Osteoblast (primary cell): ENCODE data around the gene GTF2IRD1. TPM values are rescaled to one million over a fixed set of nuclear protein-coding genes. Genes with fewer than 3 reads are reported as not detected.
"Not testable (repeated sequence)": the region's sequence is repeated elsewhere in the genome, so short reads cannot be mapped to it uniquely, and the experiment has no call there.

ENCODE experiments used
- DNase-seq: peaks from one replicate; pipeline ENCODE4 v3.0.0; 2011; ENCODE audit warnings: low spot score, mixed read lengths; ENCODE audit not compliant: insufficient read length; ENCODE audit errors: missing footprints
- H2AFZ ChIP-seq: 2 replicates; pipeline ENCODE4 v1.6.0; 2011; ENCODE audit warnings: mild to moderate bottlenecking, low read length
- H3K27ac ChIP-seq: 2 replicates; pipeline ENCODE4 v1.5.1; 2011; ENCODE audit warnings: mild to moderate bottlenecking, low read depth, low read length, moderate library complexity
- H3K27me3 ChIP-seq: 2 replicates; pipeline ENCODE4 v1.6.0; 2012; ENCODE audit warnings: mild to moderate bottlenecking, control low read depth, inconsistent platforms, low read length, moderate library complexity; ENCODE audit not compliant: insufficient read depth
- H3K36me3 ChIP-seq: 2 replicates; pipeline ENCODE4 v1.5.1; 2011; ENCODE audit warnings: mild to moderate bottlenecking, low read length, control low read depth, moderate library complexity; ENCODE audit not compliant: insufficient read depth
- H3K4me1 ChIP-seq: 2 replicates; pipeline ENCODE4 v1.5.1; 2011; ENCODE audit warnings: mild to moderate bottlenecking, low read length, control low read depth, moderate library complexity; ENCODE audit not compliant: insufficient read depth
- H3K4me2 ChIP-seq: 2 replicates; pipeline ENCODE4 v1.6.0; 2011; ENCODE audit warnings: mild to moderate bottlenecking, low read length; ENCODE audit not compliant: insufficient read depth
- H3K4me3 ChIP-seq: fragments of 200-600 bp; sonication (generic); 3 replicates; pipeline ENCODE4 v1.5.1; 2012; ENCODE audit warnings: mild to moderate bottlenecking, low read length, inconsistent platforms; ENCODE audit not compliant: insufficient read depth
- H3K79me2 ChIP-seq: 2 replicates; pipeline ENCODE4 v1.6.0; 2012; ENCODE audit warnings: mild to moderate bottlenecking, low read length, control low read depth, inconsistent platforms; ENCODE audit not compliant: insufficient read depth
- H3K9me3 ChIP-seq: 2 replicates; pipeline ENCODE4 v1.5.1; 2011; ENCODE audit warnings: low read depth, low read length, control low read depth
- H4K20me1 ChIP-seq: 2 replicates; pipeline ENCODE4 v1.6.0; 2012; ENCODE audit warnings: mild to moderate bottlenecking, low read length, control low read depth; ENCODE audit not compliant: insufficient read depth
- total RNA-seq: library from RNA; depleted of rRNA; stranded (reverse); fragments of >200 nt; gene quantifications from 2 replicates; pipeline ENCODE4 v1.2.3, GENCODE V29; 2012
- TF ChIP-seq, protein P1 (sequence below): IDR thresholded peaks from 2 replicates; pipeline ENCODE4 v1.5.1; 2011; ENCODE audit warnings: mild to moderate bottlenecking, low read depth, low read length, moderate library complexity; ENCODE audit errors: extremely low read depth

Gene GTF2IRD1
- total RNA-seq, 1 donor, result 15.9 TPM

- Histone ChIP-seq H3K4me3 (peak overlapping the region; percentile 42), H3K4me2 (peak overlapping the region; percentile 57), H2AFZ (peak overlapping the region; percentile 83), H3K36me3 (no peaks in the 10 kb centered on the region), H3K27me3 (no peaks in the 10 kb centered on the region), H3K9me3 (no peaks in the 10 kb centered on the region), H3K79me2 (no peaks in the 10 kb centered on the region), H3K27ac (peak overlapping the region; percentile 8), H3K4me1 (peaks cover 8% of the 10 kb centered on the region), H4K20me1 (no peaks in the 10 kb centered on the region)
- DNase-seq, result peak; percentile 77
- TF ChIP-seq, protein P1, sequence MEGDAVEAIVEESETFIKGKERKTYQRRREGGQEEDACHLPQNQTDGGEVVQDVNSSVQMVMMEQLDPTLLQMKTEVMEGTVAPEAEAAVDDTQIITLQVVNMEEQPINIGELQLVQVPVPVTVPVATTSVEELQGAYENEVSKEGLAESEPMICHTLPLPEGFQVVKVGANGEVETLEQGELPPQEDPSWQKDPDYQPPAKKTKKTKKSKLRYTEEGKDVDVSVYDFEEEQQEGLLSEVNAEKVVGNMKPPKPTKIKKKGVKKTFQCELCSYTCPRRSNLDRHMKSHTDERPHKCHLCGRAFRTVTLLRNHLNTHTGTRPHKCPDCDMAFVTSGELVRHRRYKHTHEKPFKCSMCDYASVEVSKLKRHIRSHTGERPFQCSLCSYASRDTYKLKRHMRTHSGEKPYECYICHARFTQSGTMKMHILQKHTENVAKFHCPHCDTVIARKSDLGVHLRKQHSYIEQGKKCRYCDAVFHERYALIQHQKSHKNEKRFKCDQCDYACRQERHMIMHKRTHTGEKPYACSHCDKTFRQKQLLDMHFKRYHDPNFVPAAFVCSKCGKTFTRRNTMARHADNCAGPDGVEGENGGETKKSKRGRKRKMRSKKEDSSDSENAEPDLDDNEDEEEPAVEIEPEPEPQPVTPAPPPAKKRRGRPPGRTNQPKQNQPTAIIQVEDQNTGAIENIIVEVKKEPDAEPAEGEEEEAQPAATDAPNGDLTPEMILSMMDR, result no peak
These were observed 174.1 kb downstream of the GTF2IRD1 start for GRCh38 chr7:74627661-74628411.

- no peak for DNase-seq
- Histone ChIP-seq H3K4me1 (peaks cover 24% of the 10 kb centered on the region), H2AFZ (peak overlapping the region; percentile 60), H3K36me3 (no peaks in the 10 kb centered on the region), H3K79me2 (no peaks in the 10 kb centered on the region), H3K27me3 (no peaks in the 10 kb centered on the region), H3K27ac (no peak overlapping the region), H4K20me1 (no peaks in the 10 kb centered on the region), H3K4me2 (no peak overlapping the region), H3K4me3 (no peak overlapping the region), H3K9me3 (no peaks in the 10 kb centered on the region)
- TF ChIP-seq, protein P1, result no peak
These were observed 178.8 kb downstream of the GTF2IRD1 start for GRCh38 chr7:74632505-74632904.

GRCh38 chr7:74633451-74633921 lies 179.8 kb downstream of the GTF2IRD1 start:
- Histone ChIP-seq H3K4me3 (no peak overlapping the region), H3K9me3 (no peaks in the 10 kb centered on the region)

GRCh38 chr7:74637745-74638144 lies 184.0 kb downstream of the GTF2IRD1 start:
- Histone ChIP-seq H3K4me1 (peaks cover 16% of the 10 kb centered on the region), H3K27me3 (no peaks in the 10 kb centered on the region), H3K27ac (no peak overlapping the region), H4K20me1 (no peaks in the 10 kb centered on the region), H3K4me3 (no peak overlapping the region), H3K79me2 (no peaks in the 10 kb centered on the region), H3K9me3 (no peaks in the 10 kb centered on the region), H3K4me2 (no peak overlapping the region), H2AFZ (no peak overlapping the region), H3K36me3 (no peaks in the 10 kb centered on the region)
- no peak for DNase-seq
- TF ChIP-seq, protein P1, result no peak

More at GRCh38 chr7:74633451-74633921, 179.8 kb downstream of the GTF2IRD1 start:
- DNase-seq, result no peak
- Histone ChIP-seq H3K36me3 (no peaks in the 10 kb centered on the region), H2AFZ (no peak overlapping the region), H3K27ac (no peak overlapping the region), H3K27me3 (no peaks in the 10 kb centered on the region), H4K20me1 (no peaks in the 10 kb centered on the region), H3K4me2 (no peak overlapping the region), H3K4me1 (peaks cover 17% of the 10 kb centered on the region), H3K79me2 (no peaks in the 10 kb centered on the region)
- TF ChIP-seq, protein P1, result no peak

GRCh38 chr7:74650055-74650454 lies 196.3 kb downstream of the GTF2IRD1 start:
- H3K4me1 ChIP-seq, H3K79me2 ChIP-seq, H4K20me1 ChIP-seq, H3K27me3 ChIP-seq, H3K27ac ChIP-seq, H3K9me3 ChIP-seq, H3K36me3 ChIP-seq: not testable (repeated sequence)
- H3K4me3 ChIP-seq, result peak overlapping the region; percentile 60
- DNase-seq, result peak; percentile 55
- H3K4me2 ChIP-seq, result peak overlapping the region; percentile 81
- H2AFZ ChIP-seq, result peak overlapping the region; percentile 88
